BLaER1 treated with 17β-estradiol and CSF1 and Interleukin-3, amounts not matched to agents 10 nM and 100 nM (cell line): ENCODE results near the gene MFN2.

Source experiments
- H3K27ac ChIP-seq, 11 experiments: shearing (Covaris generic); formaldehyde crosslinking; 2 replicates each; pipeline ENCODE4 v1.8.1; 2022
- H3K27me3 ChIP-seq, 11 experiments: shearing (Covaris generic); formaldehyde crosslinking; 2 replicates each; pipeline ENCODE4 v1.8.1; 2022
- H3K36me3 ChIP-seq, 11 experiments: shearing (Covaris generic); formaldehyde crosslinking; 2 replicates each; pipeline ENCODE4 v1.8.1; 2022
- H3K4me1 ChIP-seq, 10 experiments: shearing (Covaris generic); formaldehyde crosslinking; 2 replicates each; pipeline ENCODE4 v1.8.1; 2022
- H3K4me2 ChIP-seq, 11 experiments: shearing (Covaris generic); formaldehyde crosslinking; 2 replicates each; pipeline ENCODE4 v1.8.1; 2022
- H3K4me3 ChIP-seq, 10 experiments: shearing (Covaris generic); formaldehyde crosslinking; 2 replicates each; pipeline ENCODE4 v1.8.1; 2022
- H3K9ac ChIP-seq, 11 experiments: shearing (Covaris generic); formaldehyde crosslinking; 2 replicates each; pipeline ENCODE4 v1.8.1; 2022
- H3K9me3 ChIP-seq, 11 experiments: shearing (Covaris generic); formaldehyde crosslinking; replicated peaks in 1 of 11; 2 replicates each; pipeline ENCODE4 v1.8.1; 2022
- H4K20me1 ChIP-seq, 11 experiments: shearing (Covaris generic); formaldehyde crosslinking; 2 replicates each; pipeline ENCODE4 v1.8.1; 2022
- Cebpa-rat ChIP-seq, 11 experiments: shearing (Covaris generic); IDR thresholded peaks; 2 replicates each; pipeline ENCODE4 v1.8.1; 2022

The MFN2 gene

DNA sequence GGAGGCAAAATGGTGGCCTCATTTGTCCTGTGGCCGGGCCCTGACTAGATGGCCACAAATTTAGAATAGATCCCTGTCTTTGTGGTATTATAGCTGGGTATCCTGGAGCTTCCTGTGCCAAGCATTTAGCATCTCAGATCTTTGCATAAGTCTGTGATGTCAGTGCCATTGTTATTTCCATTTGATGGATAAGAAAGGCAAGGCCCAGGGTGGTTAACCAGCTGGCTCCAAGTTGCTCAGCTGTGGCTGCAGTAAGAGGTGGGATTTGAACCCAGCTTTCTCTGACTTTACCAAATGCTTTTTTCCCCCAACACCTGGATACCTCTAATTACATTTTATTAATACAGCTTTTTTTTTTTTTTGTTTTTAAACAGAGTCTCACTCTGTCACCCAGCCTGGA, 71.1 kb downstream of the MFN2 start:
- Histone ChIP-seq H3K4me2 (peak overlapping the region; percentile 72 to 92 (median 79)), H3K9me3 (no peaks in the 10 kb centered on the region), H3K9ac (peak overlapping the region in 4 of 11 experiments; percentile 44 to 56 (median 48); a peak in 4 of 22 replicates), H3K4me3 (no peak overlapping the region), H4K20me1 (no peaks in the 10 kb centered on the region; a peak in 2 of 22 replicates), H3K27me3 (no peaks in the 10 kb centered on the region), H3K4me1 (peaks cover 39 to 51% (median 43%) of the 10 kb centered on the region in 10 experiments), H3K27ac (peak overlapping the region in 6 of 11 experiments; percentile 53 to 70 (median 58); a peak in 4 of 22 replicates), H3K36me3 (no peaks in the 10 kb centered on the region)
- TF ChIP-seq Cebpa-rat (IDR thresholded peaks at IDR 0.05), result 0 out of 22 replicates have a peak, but pooled peaks of 1 of the 11 experiments have one; percentile 30

DNA sequence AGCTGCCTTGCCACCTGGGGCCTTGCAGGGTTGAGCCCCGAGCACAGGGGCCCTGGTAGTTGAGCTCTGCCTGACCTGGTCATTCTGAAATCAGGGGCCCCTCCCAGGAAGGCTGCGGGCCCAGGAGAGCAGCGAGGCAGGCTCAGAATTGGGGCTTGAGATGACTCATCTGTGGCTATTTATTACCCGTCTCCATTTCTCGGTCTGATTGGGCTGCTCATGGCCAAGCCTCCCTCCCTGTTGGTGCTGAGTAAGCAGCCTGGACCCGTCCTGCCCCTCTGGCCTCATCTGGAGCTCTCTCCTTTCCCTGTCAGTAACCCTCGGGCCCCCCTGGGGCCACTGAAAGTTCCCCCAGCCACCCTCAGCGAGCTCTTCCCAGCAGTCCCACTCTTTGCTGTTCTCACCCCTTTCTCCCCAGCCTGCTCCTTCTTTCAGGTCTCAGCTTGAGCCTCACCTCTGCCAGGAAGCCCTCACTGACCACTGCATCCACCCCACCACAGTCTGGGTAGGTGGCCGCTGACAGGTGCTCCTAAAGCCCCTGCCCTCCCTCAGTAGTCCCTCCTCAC, 71.8 kb downstream of the MFN2 start:
- H3K9ac ChIP-seq, result peak overlapping the region in 10 of 11 experiments; percentile 33 to 56 (median 46); a peak in 14 of 22 replicates

GRCh38 chr1:12052997-12053686, 72.9 kb downstream of the MFN2 start:
- no peak for TF ChIP-seq Cebpa-rat (IDR thresholded peaks at IDR 0.05)
- H3K36me3 ChIP-seq, result no peaks in the 10 kb centered on the region
- no peak overlapping the region for H3K4me3 ChIP-seq
- H3K27me3 ChIP-seq, result no peaks in the 10 kb centered on the region
- no peaks in the 10 kb centered on the region for H4K20me1 ChIP-seq
- H3K27ac ChIP-seq, result no peak overlapping the region; a peak in 1 of 22 replicates
- peaks cover 0 to 7% (median 5%) of the 10 kb centered on the region in 11 experiments; a peak in 11 of 22 replicates for H3K9me3 ChIP-seq
- peaks cover 23 to 43% (median 31%) of the 10 kb centered on the region in 10 experiments for H3K4me1 ChIP-seq
- H3K4me2 ChIP-seq, result peak overlapping the region; percentile 72 to 92 (median 79); a peak in 20 of 22 replicates
- 0 out of 22 replicates have a peak overlapping the region, but pooled peaks of 3 of the 11 experiments have one; percentile 10 to 45 (median 44) for H3K9ac ChIP-seq

More for the DNA sequence above, 71.8 kb downstream of the MFN2 start:
- peak overlapping the region; percentile 72 to 92 (median 79) for H3K4me2 ChIP-seq
- H3K9me3 ChIP-seq, result no peaks in the 10 kb centered on the region
- H3K36me3 ChIP-seq, result no peaks in the 10 kb centered on the region
- no peak overlapping the region; a peak in 1 of 20 replicates for H3K4me3 ChIP-seq
- peaks cover 33 to 44% (median 35%) of the 10 kb centered on the region in 10 experiments for H3K4me1 ChIP-seq
- no peaks in the 10 kb centered on the region; a peak in 2 of 22 replicates for H4K20me1 ChIP-seq
- TF ChIP-seq Cebpa-rat (IDR thresholded peaks at IDR 0.05), result no peak
- H3K27ac ChIP-seq, result peak overlapping the region in 10 of 11 experiments; percentile 29 to 70 (median 54); a peak in 15 of 22 replicates
- no peaks in the 10 kb centered on the region for H3K27me3 ChIP-seq

DNA sequence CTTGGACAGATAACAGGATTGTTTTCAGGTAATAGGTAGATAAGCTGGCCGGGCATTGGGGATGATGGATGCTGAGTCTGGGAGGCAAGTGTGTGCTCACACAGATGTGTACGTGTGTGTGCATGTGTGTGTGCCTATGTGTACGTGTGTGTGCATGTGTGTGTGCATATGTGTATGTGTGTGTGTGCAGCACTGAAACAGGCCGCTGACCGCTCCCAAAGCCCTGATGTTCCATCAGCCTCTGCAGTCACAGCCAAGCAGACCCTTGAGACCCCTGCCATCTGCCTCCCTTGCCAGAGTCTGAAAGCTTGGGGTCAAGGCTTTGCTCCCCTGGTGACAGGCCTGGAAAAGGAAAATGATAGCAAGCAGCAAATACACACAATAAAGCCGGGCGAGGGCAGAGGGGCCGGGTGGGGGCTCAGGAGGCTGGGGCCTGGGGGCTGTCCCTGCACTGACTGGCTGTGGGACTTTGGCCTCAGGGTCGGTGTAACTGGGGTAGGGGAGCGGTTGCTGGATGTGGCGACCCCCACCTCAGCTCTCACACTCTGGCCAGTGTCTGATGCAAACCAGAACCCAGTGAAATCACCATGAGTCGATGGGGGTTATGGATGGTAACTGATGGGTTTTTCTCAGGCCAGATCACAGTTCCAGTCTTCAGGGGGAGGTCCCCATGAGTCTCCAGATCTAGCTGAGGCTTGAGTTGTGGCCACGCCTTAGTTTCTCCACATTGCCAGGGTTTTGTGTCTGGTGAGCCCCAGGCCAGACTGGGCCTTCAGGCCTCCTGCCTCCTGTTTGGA, 73.7 kb downstream of the MFN2 start:
- H3K9me3 ChIP-seq, result peaks cover 0 to 11% (median 7%) of the 10 kb centered on the region in 11 experiments; a peak in 12 of 22 replicates
- no peak overlapping the region for H3K9ac ChIP-seq
- H3K4me2 ChIP-seq, result no peak overlapping the region
- no peaks in the 10 kb centered on the region for H4K20me1 ChIP-seq
- H3K27ac ChIP-seq, result no peak overlapping the region
- no peak overlapping the region for H3K4me3 ChIP-seq
- no peaks in the 10 kb centered on the region for H3K36me3 ChIP-seq
- H3K27me3 ChIP-seq, result no peaks in the 10 kb centered on the region
- TF ChIP-seq Cebpa-rat (IDR thresholded peaks at IDR 0.05), result no peak
- H3K4me1 ChIP-seq, result peaks cover 24 to 39% (median 30%) of the 10 kb centered on the region in 10 experiments

DNA sequence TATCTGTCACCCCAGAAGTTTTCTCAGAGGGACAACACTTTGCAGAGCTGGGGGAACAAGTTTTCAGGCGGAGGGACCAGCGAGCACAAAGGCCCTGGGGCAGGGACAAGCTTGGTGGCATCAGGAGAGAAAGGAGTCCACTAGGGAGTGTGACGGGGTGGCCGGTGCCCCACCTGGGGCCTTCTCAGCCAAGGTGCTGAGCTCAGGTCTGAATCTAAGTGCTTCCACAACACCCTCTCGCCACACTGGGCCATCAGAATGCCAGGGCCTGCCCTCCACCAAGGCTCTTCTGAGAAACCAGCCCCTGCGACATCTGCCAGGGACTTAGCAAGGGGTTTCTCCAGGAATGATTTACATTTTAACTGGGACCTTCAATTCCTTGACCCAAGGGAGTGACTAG, 75.0 kb downstream of the MFN2 start:
- H3K4me1 ChIP-seq, result peaks cover 30 to 49% (median 41%) of the 10 kb centered on the region in 10 experiments
- no peak overlapping the region for H3K4me2 ChIP-seq
- no peak overlapping the region for H3K9ac ChIP-seq
- no peaks in the 10 kb centered on the region for H3K27me3 ChIP-seq
- no peaks in the 10 kb centered on the region for H3K36me3 ChIP-seq
- no peaks in the 10 kb centered on the region for H4K20me1 ChIP-seq
- no peak for TF ChIP-seq Cebpa-rat (IDR thresholded peaks at IDR 0.05)
- H3K27ac ChIP-seq, result no peak overlapping the region
- no peak overlapping the region for H3K4me3 ChIP-seq
- H3K9me3 ChIP-seq, result peaks cover 0 to 11% (median 7%) of the 10 kb centered on the region in 11 experiments; a peak in 12 of 22 replicates

- TF ChIP-seq Cebpa-rat (IDR thresholded peaks at IDR 0.05), result no peak
- no peaks in the 10 kb centered on the region for H3K36me3 ChIP-seq
- H3K4me1 ChIP-seq, result peaks cover 27 to 45% (median 38%) of the 10 kb centered on the region in 10 experiments
- H3K27ac ChIP-seq, result no peak overlapping the region
- H3K4me3 ChIP-seq, result no peak overlapping the region
- H3K27me3 ChIP-seq, result no peaks in the 10 kb centered on the region
- H3K9me3 ChIP-seq, result peaks cover 0 to 11% (median 7%) of the 10 kb centered on the region in 11 experiments; a peak in 13 of 22 replicates
- H3K4me2 ChIP-seq, result no peak overlapping the region
- H4K20me1 ChIP-seq, result no peaks in the 10 kb centered on the region
- H3K9ac ChIP-seq, result no peak overlapping the region
Measured at GRCh38 chr1:12056331-12056841, 76.1 kb downstream of the MFN2 start.

DNA sequence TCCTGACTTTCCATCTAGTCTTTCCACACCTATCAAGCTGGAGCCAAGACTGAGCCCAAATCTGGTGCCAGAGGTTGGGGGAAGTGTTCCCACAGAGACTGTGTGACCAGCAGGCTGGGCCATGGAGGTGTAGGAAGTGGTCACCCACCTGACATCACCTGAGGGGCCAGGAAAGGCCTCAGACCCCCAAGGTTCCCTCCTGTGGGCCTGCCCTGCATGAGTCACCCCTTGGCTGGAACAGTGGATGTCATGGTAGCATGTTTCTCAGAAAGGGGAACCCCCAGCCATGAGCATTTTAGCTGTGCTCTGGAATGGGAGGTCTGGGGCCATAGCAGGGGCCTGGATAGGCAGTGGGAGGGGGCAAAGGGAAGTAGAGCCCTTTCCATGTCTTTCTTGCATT, 77.1 kb downstream of the MFN2 start:
- Histone ChIP-seq H3K27ac (no peak overlapping the region), H4K20me1 (no peaks in the 10 kb centered on the region), H3K9me3 (peaks cover 0 to 11% (median 7%) of the 10 kb centered on the region in 11 experiments; a peak in 13 of 22 replicates), H3K9ac (no peak overlapping the region), H3K36me3 (no peaks in the 10 kb centered on the region), H3K4me2 (peak overlapping the region in 5 of 11 experiments; percentile 3 to 35 (median 13); a peak in 4 of 22 replicates), H3K4me3 (no peak overlapping the region), H3K4me1 (peaks cover 17 to 35% (median 28%) of the 10 kb centered on the region in 10 experiments), H3K27me3 (no peaks in the 10 kb centered on the region)
- no peak for TF ChIP-seq Cebpa-rat (IDR thresholded peaks at IDR 0.05)

DNA sequence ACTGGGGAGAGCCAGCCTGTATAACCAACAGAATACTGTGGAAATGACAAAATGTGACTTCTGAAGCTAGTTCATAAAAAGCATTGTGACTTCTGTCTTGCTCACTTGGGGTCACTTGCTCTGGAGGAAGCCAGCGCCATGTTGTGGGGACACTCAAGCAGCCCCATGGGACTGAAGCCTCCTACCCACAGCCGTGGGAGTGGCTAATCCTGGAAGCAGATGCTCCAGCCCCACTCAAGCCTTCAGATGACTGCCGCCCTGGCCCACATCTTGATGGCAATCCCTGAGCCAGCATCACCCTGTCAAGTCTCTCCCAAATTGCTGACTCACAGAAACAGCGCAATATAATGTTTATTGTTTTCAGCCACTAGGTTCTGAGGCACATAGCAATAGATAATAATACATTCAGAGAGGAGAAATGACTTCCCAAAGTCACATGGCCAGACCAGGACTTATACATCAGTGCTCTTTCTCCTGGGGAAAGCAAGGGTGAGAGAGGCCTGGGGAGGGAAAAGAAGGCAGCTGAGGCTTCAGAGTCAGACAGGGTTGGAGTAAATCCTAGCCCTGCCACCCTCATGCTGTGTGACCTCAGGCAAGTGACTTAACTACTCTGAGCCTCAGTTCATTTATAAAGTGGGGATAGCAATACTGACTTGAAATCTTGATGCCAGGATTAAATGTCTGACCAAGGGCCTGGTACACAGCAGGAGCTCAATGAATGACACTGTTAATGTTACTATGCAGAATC, 77.9 kb downstream of the MFN2 start:
- H3K36me3 ChIP-seq, result no peaks in the 10 kb centered on the region
- H4K20me1 ChIP-seq, result no peaks in the 10 kb centered on the region
- peaks cover 0 to 4% (median 0%) of the 10 kb centered on the region in 11 experiments; a peak in 7 of 22 replicates for H3K27me3 ChIP-seq
- TF ChIP-seq Cebpa-rat (IDR thresholded peaks at IDR 0.05), result no peak
- H3K9ac ChIP-seq, result no peak overlapping the region
- peak overlapping the region in 5 of 11 experiments; percentile 3 to 35 (median 10); a peak in 2 of 22 replicates for H3K4me2 ChIP-seq
- no peak overlapping the region for H3K27ac ChIP-seq
- H3K4me1 ChIP-seq, result peaks cover 12 to 32% (median 26%) of the 10 kb centered on the region in 10 experiments
- peaks cover 0 to 11% (median 7%) of the 10 kb centered on the region in 11 experiments; a peak in 13 of 22 replicates for H3K9me3 ChIP-seq
- no peak overlapping the region for H3K4me3 ChIP-seq
